Aorta (tissue), 5 donors: Measurements from ENCODE around the gene CERT1. TPM values are rescaled to one million over a fixed set of nuclear protein-coding genes. Genes with fewer than 3 reads are reported as not detected.

Experiments used
- ATAC-seq: fragments of 200-7000 bp; cut with Tn5 transposase; one replicate; pipeline ENCODE4 v1.9.1; 2022; ENCODE audit warnings: moderate library complexity; ENCODE audit not compliant: low FRiP score
- DNase-seq, 2 donors: peaks; one replicate each; pipeline ENCODE4 v3.0.0-alpha.2; 2020
- H3K27ac ChIP-seq, 2 donors: one replicate each; pipeline ENCODE4 v1.5.1; 2013; ENCODE audit warnings: low read length in 2 of 2, mild to moderate bottlenecking in 2 of 2, moderate library complexity in 2 of 2, control low read depth in 1 of 2, inconsistent platforms in 1 of 2, low read depth in 1 of 2
- H3K27me3 ChIP-seq, 2 donors: one replicate each; pipeline ENCODE4 v1.6.1; 2013; ENCODE audit warnings: control low read depth in 1 of 2, low read length in 1 of 2, mild to moderate bottlenecking in 1 of 2, moderate library complexity in 1 of 2; ENCODE audit not compliant: insufficient read depth in 2 of 2, control insufficient read depth in 1 of 2
- H3K36me3 ChIP-seq, 2 donors: one replicate each; pipeline ENCODE4 v1.6.1; 2013; ENCODE audit warnings: control low read depth in 1 of 2, low read length in 1 of 2, mild to moderate bottlenecking in 1 of 2; ENCODE audit not compliant: insufficient read depth in 2 of 2, control insufficient read depth in 1 of 2
- H3K4me1 ChIP-seq, 2 donors: one replicate each; pipeline ENCODE4 v1.6.1; 2013; ENCODE audit warnings: low read length in 2 of 2, control low read depth in 1 of 2, mild to moderate bottlenecking in 1 of 2, moderate library complexity in 1 of 2; ENCODE audit not compliant: insufficient read depth in 2 of 2, control insufficient read depth in 1 of 2
- H3K4me3 ChIP-seq, 2 donors: one replicate each; pipeline ENCODE4 v1.5.1; 2013; ENCODE audit warnings: low read length in 2 of 2, control low read depth in 1 of 2, mild to moderate bottlenecking in 1 of 2
- H3K9me3 ChIP-seq: one replicate; pipeline ENCODE4 v1.6.1; 2013; ENCODE audit warnings: mild to moderate bottlenecking, low read length; ENCODE audit not compliant: control insufficient read depth
- WGBS, 2 donors: extraction: QIAGEN DNeasy Blood & Tissue Kit; methylation state at CpG; one replicate each; pipeline ENCODE4 v1.1.7; 2013; 5-methylcytosine and 5-hydroxymethylcytosine counted together
- intact Hi-C, 2 donors: fragments of 100-400 bp; cut with DNase I; formaldehyde crosslinking; loops; one replicate each; pipeline versions ENCODE4 v1.14.2 to v1.15.0; 2022
- polyA plus RNA-seq, 2 donors: library from polyadenylated mRNA; stranded (reverse); fragments of 200-250 nt; gene quantifications; one replicate each; pipeline ENCODE4 v1.2.3, GENCODE V29; 2013
- total RNA-seq, 2 donors: library from RNA; stranded (reverse); fragmentation: NEBNext Ultra II Directional; extraction: Animal tissue kit (Norgen Biotek cat#: 25700); gene quantifications; one replicate each; pipeline ENCODE4 v1.2.1, GENCODE V29; 2021
- donor health status: healthy with polysubstance abuse.
- donor health status: Bipolar disorder and iron deficiency.
- donor health status: DM: no; HTN: no; CAD: no.
- donor health status: DM: no; HTN: no; CAD: no.
- donor health status: DM: yes; HTN: yes; CAD: no.

The CERT1 gene
- total and polyA plus RNA-seq, 4 donors, result 14.5 to 41.7 (median 24.6) TPM

- Histone ChIP-seq H3K27ac (no peak overlapping the region), H3K9me3 (no peaks in the 10 kb centered on the region), H3K4me1 (peaks cover 0 to 4% of the 10 kb centered on the region in 2 donors), H3K27me3 (no peaks in the 10 kb centered on the region), H3K4me3 (no peak overlapping the region), H3K36me3 (no peaks in the 10 kb centered on the region)
- intact Hi-C loops, result no loop called here
- WGBS, 2 donors, result 91 to 95% methylated on average over 4 of the region's 4 CpGs
- ATAC-seq, result no peak
- DNase-seq, result no peak
Measured at GRCh38 chr5:75481024-75481423, 30.4 kb downstream of the CERT1 start.

GRCh38 chr5:75475364-75475763 lies 36.1 kb downstream of the CERT1 start:
- Histone ChIP-seq H3K9me3 (peaks cover 1% of the 10 kb centered on the region), H3K4me1 (peaks cover 0 to 2% of the 10 kb centered on the region in 2 donors), H3K27me3 (no peaks in the 10 kb centered on the region), H3K27ac (no peak overlapping the region), H3K4me3 (no peak overlapping the region), H3K36me3 (no peaks in the 10 kb centered on the region)
- ATAC-seq, result no peak
- intact Hi-C loops, result no loop called here
- WGBS, 2 donors, result 74 to 85% methylated on average over 4 of the region's 4 CpGs
- DNase-seq, result no peak

GRCh38 chr5:75473463-75473862 lies 38.0 kb downstream of the CERT1 start:
- Histone ChIP-seq H3K27me3 (no peaks in the 10 kb centered on the region), H3K4me1 (no peaks in the 10 kb centered on the region), H3K27ac (no peak overlapping the region), H3K4me3 (no peak overlapping the region), H3K36me3 (no peaks in the 10 kb centered on the region), H3K9me3 (peaks cover 4% of the 10 kb centered on the region)
- WGBS, 2 donors, result 86 to 91% methylated on average over 2 of the region's 2 CpGs
- ATAC-seq, result no peak
- intact Hi-C loops, result no loop called here
- DNase-seq, result no peak

DNA sequence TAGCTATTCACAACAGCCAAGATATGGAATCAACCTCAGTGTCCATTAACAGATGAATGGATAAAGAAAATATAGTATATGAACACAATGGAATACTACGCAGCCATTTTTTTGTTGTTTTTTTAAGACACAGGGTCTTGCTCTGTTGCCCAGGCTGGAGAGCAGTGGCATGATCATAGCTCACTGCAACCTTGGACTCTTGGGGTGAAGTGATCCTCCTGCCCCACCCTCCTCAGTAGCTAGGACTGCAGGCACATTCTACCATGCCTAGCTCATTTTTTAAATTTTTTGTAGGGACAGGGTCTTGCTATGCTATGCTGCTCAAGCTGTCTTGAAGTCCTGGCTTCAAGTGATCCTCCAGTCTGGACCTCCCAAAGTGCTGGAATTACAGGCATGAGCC lies 38.5 kb downstream of the CERT1 start:
- DNase-seq (no peak), ATAC-seq (no peak)
- intact Hi-C loops, result no loop called here
- WGBS, 2 donors, result 99 to 100% methylated on average over 1 of the region's 1 CpG
- H3K4me3 ChIP-seq, result no peak overlapping the region
- H3K27me3 ChIP-seq, result no peaks in the 10 kb centered on the region
- no peaks in the 10 kb centered on the region for H3K36me3 ChIP-seq
- no peak overlapping the region for H3K27ac ChIP-seq
- peaks cover 7% of the 10 kb centered on the region for H3K9me3 ChIP-seq
- no peaks in the 10 kb centered on the region for H3K4me1 ChIP-seq

DNA sequence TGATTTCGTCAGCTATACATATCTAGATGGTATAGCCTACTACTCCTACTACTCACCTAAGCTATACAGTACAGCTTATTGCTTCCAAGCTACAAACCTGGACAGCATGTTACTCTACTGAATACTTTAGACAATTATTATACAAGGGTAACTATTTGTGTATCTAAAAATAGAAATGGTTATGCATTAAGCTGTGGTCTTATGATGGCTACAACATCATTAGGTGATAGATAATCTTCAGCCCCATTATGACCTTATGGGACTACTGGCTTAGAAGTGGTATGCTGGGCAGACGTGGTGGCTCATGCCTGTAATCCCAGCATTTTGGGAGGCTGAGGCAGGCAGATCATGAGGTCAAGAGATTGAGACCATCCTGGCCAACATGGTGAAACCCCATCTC lies 40.2 kb downstream of the CERT1 start:
- no peaks in the 10 kb centered on the region for H3K27me3 ChIP-seq
- ATAC-seq (no peak), DNase-seq (no peak)
- WGBS, 2 donors, result 94 to 99% methylated on average over 2 of the region's 2 CpGs
- no peaks in the 10 kb centered on the region for H3K4me1 ChIP-seq
- no peak overlapping the region for H3K27ac ChIP-seq
- peaks cover 7% of the 10 kb centered on the region for H3K9me3 ChIP-seq
- intact Hi-C loops, result no loop called here
- no peak overlapping the region for H3K4me3 ChIP-seq
- H3K36me3 ChIP-seq, result no peaks in the 10 kb centered on the region

GRCh38 chr5:75469017-75469416 lies 42.4 kb downstream of the CERT1 start:
- no peak for ATAC-seq
- Histone ChIP-seq H3K27me3 (no peaks in the 10 kb centered on the region), H3K4me1 (no peaks in the 10 kb centered on the region), H3K9me3 (peaks cover 7% of the 10 kb centered on the region), H3K36me3 (no peaks in the 10 kb centered on the region), H3K27ac (no peak overlapping the region), H3K4me3 (no peak overlapping the region)
- intact Hi-C loops, result no loop called here
- 97 to 98% methylated on average over 1 of the region's 1 CpG for WGBS, 2 donors
- DNase-seq, result no peak

DNA sequence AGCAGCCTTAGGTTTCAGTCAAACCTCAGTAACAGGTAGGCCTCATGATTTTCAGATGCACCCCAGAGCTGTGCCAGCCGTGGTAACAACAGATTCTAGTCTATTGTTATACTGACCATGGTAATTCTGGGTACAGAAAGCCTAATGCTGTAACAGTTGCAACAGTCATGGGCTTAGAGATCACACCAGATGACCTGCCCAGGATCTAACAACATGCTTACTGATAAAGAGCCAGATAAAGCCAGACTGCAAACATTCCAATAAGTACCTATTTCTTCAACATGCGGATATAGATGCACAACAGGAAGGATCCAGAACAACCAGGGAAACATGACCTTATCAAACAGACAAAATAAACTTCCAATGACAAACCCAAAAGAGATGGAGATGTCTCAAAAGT lies 42.8 kb downstream of the CERT1 start:
- WGBS, 2 donors, result 96 to 98% methylated on average over 2 of the region's 2 CpGs
- no peak for DNase-seq
- H3K27ac ChIP-seq, result no peak overlapping the region
- H3K4me3 ChIP-seq, result no peak overlapping the region
- ATAC-seq, result no peak
- no peaks in the 10 kb centered on the region for H3K4me1 ChIP-seq
- intact Hi-C loops, result no loop called here
- no peaks in the 10 kb centered on the region for H3K36me3 ChIP-seq
- H3K9me3 ChIP-seq, result peaks cover 7% of the 10 kb centered on the region
- no peaks in the 10 kb centered on the region for H3K27me3 ChIP-seq

DNA sequence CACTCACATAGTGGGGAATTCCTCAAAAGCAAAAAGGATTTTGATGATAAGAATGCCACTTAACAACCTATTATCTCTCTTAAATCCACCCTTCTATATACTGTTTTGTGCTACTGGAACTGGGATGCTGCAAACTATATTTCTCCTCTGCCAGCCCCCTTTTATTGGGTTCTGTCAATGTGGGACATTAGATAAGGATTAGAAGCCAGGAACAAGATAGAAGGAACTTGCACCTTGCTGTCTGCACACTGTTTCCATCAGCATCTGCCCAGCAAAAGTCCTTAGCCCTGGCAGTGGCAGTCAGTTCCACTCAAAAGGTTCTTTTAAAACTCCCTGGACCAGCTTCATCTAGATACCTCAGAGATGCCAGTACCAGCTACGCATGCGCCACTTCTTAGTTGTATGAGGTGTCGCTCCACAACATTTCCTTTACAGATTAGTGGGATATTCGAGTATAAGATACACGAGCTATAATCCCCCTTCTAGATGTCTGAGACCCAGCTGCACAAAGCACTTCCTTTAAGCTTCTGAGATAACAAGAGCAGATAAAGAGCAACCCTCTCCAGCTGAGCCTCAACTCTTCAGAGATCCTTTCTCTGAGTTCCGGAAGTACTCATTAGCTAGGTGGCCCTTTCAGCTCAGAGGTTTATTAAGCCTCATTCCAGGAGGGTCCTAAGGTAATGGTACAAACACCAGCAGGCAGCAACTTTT lies 45.3 kb downstream of the CERT1 start:
- H3K4me3 ChIP-seq, result no peak overlapping the region
- 86 to 92% methylated on average over 6 of the region's 6 CpGs for WGBS, 2 donors
- ATAC-seq (no peak), DNase-seq (no peak)
- no peak overlapping the region for H3K27ac ChIP-seq
- no peaks in the 10 kb centered on the region for H3K36me3 ChIP-seq
- intact Hi-C loops, result no loop called here
- no peaks in the 10 kb centered on the region for H3K27me3 ChIP-seq
- no peaks in the 10 kb centered on the region for H3K4me1 ChIP-seq
- peaks cover 5% of the 10 kb centered on the region for H3K9me3 ChIP-seq

DNA sequence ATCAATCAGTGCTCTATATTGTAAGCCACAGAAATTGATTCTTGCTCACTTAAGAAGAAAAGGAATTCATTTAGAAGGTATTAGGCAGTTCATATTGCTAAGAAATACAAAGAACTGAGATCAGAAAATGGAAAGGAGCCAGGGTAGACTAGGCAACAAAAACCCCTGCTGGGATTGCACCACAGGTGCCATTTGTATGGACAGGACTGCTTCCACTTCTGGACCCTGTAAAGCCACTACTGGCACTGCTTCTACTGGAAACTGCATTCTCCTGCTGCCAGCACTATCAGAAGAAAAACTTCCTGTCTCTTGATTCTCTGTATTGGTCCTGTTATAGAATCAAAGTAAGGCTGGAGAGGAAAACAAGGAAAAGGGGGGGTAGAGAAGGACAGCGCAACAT lies 45.9 kb downstream of the CERT1 start:
- ATAC-seq (no peak), DNase-seq (no peak)
- peaks cover 5% of the 10 kb centered on the region for H3K9me3 ChIP-seq
- no peak overlapping the region for H3K4me3 ChIP-seq
- no peak overlapping the region for H3K27ac ChIP-seq
- H3K27me3 ChIP-seq, result no peaks in the 10 kb centered on the region
- intact Hi-C loops, result no loop called here
- 42 to 52% methylated on average over 1 of the region's 1 CpG for WGBS, 2 donors
- no peaks in the 10 kb centered on the region for H3K4me1 ChIP-seq
- H3K36me3 ChIP-seq, result no peaks in the 10 kb centered on the region
